Activated CD8-positive, alpha-beta memory T cell treated with anti-CD3 and anti-CD28 coated beads, Interleukin-2, amount 50 U/mL, for 48 hours (primary cell): ENCODE data around the gene CASK.

Experiments used
- DNase-seq: peaks from one replicate; pipeline ENCODE4 v3.0.0-alpha.2; 2020

The CASK gene

GRCh38 chrX:41824551-41824950 is 98.8 kb downstream of the CASK start:
- DNase-seq, result no peak

DNA sequence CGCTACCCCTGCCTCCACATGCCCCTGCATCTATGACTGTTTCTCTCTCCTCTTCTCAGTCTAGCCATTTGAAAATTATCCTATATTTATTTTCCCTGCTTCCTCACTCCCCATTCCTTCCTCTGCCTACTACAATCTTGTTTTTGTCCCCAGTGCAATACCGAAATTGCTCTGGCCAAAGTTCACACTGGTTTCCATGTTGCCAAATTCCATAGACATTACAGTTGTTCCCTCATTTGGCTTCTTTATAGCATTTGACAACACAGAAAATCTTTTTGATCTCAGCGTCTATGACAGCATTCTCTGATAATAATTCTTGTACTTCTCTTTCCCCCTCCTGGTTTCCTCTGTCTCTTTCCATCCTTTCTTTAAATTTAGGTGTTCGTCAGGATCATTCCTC is 100.0 kb downstream of the CASK start:
- DNase-seq, result no peak

- no peak for DNase-seq
Measured at GRCh38 chrX:41822892-41823291, 100.5 kb downstream of the CASK start.

DNA sequence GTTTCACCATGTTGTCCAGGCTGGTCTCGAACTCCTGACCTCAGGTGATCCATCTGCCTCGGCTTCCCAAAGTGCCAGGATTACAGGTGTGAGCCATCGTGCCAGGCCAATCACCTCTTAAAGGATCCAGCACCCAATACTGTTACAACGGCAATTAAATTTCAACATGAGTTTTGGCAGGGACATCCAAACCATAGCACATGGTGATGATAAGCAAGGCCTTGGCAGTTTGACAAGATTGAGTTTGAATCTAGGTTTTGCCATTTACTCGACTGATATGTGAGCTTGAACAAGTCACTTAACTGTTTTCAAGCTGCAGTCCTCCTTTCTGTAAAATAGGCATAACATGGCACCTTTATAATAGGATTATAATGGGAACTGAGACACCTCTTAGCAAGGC is 115.3 kb downstream of the CASK start:
- no peak for DNase-seq

- DNase-seq, result no peak
Measured at GRCh38 chrX:41802958-41803357, 120.4 kb downstream of the CASK start.

GRCh38 chrX:41799661-41800060 is 123.7 kb downstream of the CASK start:
- no peak for DNase-seq

DNA sequence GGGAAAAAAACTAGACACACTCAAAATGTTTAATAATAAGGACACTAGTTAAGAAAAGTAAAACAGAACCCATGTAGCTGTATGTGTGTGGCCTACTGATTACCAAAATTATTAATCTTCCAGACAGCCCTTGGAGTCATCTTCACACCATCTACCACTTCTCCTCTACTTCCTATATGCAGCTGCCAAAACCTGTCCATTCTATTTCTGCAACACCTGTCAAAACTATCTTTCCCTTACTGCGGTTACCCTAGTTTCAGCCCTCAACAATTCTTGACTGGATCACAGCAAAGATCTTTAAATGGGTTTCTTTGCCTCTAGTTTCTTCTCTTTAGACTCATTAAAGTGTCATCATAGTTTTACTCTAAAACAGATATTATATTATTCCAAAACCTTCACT is 126.8 kb downstream of the CASK start:
- DNase-seq, result no peak

GRCh38 chrX:41796046-41796445 is 127.3 kb downstream of the CASK start:
- DNase-seq, result no peak

GRCh38 chrX:41789374-41789773 is 134.0 kb downstream of the CASK start:
- DNase-seq, result no peak

DNA sequence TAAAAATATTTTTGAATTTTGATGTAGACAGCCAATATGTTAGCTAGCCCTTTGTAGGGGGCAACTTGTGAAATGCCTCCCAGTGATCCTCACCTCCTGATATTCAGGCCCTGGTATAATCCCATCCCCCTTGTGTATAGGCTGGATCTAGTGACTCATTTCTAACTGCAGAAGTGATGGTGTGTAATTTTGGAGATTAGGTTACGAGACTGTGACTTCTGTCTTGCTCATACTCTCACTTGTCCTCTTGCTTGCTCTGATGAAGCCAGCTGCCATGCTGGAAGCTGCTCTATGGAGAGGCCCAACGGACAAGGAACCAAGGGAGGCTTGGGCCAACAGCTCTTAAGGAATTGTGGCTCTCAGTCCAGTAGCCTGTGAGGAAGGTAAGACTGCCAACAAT is 137.7 kb downstream of the CASK start:
- no peak for DNase-seq

DNA sequence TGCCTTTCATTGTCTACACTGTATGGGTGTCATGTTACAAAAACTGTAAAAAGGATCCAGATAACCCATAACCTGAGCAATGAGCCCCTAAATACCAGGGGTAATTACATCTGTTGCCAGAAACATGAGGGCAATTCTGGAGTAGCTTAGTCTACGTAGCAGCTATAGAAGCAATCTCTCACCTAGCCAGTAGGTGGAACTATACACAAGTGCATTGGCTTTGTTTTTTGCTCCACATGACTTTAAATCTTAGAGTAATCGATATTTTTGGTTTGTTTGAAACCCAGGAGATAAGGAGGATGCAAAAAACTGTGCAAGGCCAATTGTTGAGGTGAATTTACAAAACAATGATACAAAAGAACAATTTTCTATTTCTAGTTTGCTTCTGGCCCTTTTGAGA is 141.9 kb downstream of the CASK start:
- DNase-seq, result no peak

DNA sequence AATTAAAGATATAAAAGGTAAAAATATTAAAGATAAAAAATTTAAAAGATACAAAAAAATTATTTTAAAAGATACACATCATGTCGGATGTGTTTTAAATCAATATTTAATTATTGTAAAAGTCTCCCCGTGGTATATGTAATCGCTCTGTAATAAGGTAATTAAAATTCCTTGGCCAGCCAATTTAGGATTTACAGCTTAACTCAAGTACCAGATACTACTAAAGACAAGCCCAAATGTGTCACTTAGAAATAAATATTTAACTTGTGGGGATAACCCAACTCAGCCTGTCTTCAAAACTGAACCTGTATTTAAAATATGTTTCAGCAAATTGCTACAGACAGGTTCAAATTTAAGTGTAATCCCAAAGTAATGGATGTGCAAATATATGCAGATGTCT is 143.4 kb downstream of the CASK start:
- DNase-seq, result no peak

GRCh38 chrX:41779030-41779564 is 144.3 kb downstream of the CASK start:
- no peak for DNase-seq

- no peak for DNase-seq
Measured at GRCh38 chrX:41761702-41762101, 161.7 kb downstream of the CASK start.

GRCh38 chrX:41761169-41761568 is 162.2 kb downstream of the CASK start:
- no peak for DNase-seq

DNA sequence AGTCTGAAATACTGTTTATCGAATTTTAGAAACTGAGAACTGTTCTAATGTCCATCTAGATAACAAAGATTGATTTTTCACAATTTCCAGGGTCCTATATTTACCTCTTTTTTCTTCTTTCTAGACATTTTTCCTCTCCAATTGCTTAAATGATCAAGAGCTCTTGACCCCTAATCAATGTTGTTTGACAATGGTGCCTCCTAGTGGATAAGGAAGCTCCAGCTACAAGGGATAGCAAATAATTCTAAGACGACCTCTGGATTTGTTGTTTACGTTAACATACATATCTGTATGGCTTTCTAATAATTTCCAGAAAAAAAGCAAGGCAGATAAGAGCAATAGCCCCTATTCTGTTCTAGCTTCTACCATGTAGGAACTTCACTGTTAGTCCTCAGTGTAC is 163.5 kb downstream of the CASK start:
- DNase-seq, result no peak

- DNase-seq, result no peak
Measured at GRCh38 chrX:41758401-41758800, 165.0 kb downstream of the CASK start.

GRCh38 chrX:41750716-41751115 is 172.6 kb downstream of the CASK start:
- no peak for DNase-seq

DNA sequence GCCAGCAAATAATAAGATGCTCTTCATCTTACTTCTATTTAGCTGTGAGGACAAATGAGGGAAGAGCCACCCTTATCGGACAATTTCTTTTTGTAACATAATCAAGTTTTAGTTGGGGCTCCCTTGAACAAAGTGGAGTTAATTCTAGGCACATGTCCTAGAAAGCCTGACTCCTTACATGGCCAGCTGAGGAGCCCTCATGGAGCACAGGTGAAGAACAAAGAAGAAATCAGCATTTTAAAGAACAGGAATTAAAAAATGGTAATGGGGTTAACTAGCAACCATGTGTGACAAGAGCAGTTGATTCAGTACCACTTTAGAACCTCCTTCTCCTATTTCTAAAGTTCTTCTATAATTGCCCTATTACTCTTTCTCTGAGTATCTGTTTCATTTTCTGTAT is 183.5 kb downstream of the CASK start:
- no peak for DNase-seq

- DNase-seq, result no peak
Measured at GRCh38 chrX:41737065-41737464, 186.3 kb downstream of the CASK start.

DNA sequence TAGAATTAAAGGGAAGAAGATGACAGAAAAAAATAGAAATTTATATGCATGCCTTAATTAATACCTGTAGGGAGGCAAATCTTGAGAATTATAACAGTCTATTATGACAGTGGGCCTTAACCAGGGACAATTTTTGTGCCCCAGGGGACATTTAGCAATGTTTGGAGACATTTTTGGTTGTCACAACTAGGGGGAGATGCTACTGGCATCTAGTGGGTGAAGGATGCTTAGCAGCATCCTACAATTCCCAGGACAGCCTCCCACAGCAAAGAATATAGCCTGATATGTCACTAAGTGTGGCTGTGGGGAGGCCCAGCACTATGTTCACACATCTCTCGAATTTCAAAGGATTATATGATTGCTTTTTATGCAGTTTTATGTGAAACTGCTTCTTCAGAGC is 188.8 kb downstream of the CASK start:
- no peak for DNase-seq

GRCh38 chrX:41733939-41734338 is 189.4 kb downstream of the CASK start:
- DNase-seq, result no peak

DNA sequence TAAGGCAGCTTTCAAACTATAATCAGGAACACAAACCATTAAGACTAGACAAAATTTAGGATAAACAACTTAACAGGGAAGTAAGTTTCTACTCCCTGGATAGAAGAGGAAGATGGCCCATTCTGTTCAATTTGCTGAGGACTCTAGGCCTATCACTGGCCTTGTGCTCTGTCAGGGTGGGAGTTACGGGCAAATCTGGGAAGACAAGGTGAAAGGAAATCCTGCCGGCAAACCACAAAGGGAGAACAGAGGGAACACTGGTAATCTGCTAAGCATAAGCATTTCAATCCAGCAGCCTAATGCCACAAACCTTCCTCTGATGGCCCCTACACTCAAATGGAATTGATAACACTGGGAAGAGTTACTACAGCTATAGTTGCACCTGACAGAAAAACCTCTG is 191.1 kb downstream of the CASK start:
- no peak for DNase-seq

DNA sequence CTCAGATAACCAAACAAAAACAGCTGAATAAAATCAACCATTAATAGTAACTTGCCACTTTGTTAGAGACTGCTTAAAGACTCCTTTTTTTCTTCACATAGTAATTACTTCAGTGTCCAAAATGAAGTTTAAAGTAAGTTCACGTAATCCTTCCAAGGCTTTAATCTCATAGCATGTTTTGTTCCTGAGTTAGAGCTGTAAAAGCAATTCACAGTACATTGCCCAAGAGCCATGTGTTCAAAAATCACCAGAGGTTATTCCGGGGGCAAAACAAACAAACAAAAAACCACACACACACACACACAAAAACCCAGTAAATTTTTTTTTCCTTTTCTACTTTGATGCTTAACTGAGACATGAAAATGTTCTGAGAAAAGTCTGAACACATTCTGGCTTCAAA is 193.3 kb downstream of the CASK start:
- no peak for DNase-seq

DNA sequence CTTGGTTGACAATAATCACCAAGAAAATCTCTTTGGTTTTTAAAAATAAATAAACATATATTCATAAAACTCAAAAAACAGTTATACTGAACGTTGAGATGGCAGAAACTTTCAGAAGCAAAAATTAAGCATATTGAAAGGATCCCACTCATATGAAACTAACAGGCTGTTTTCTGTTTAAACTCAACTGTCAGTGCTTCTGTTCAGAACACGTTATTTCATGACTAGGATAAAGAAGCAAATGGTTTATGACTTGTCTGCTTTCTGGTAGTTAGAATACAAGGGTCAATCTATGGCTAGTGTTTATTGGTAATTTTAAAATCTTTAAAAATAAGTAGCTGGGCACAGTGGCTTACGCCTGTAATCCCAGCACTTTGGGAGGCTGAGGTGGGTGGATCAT is 195.2 kb downstream of the CASK start:
- DNase-seq, result no peak

- no peak for DNase-seq
Measured at GRCh38 chrX:41723826-41724225, 199.5 kb downstream of the CASK start, which contains the start of gene GPR82. Gene GPR82, plus strand, starts transcription at chrX:41724181. Its CDS starts 2,846 bp downstream, at chrX:41727027.
